Calu3 (cell line): ENCODE results near the gene PCGF6. TPM values are rescaled to one million over a fixed set of nuclear protein-coding genes. Genes with fewer than 3 reads are reported as not detected.
"Not testable (repeated sequence)": the region's sequence is repeated elsewhere in the genome, so short reads cannot be mapped to it uniquely, and the experiment has no call there.

Experiments used
- BruUV-seq: library from RNA; stranded (reverse); fragments of 400-500 nt; replicated peaks from 2 replicates; lab custom pipeline; 2021; lab: Mats Ljungman, UMichigan
- CTCF ChIA-PET: fragments of 300-600 bp; sonication (Branson Sonifier 250); formaldehyde crosslinking; loops from one replicate; lab custom pipeline; 2022; ENCODE audit warnings: antibody characterized with exemption; lab: Charles Lee
- DNase-seq: peaks from one replicate; pipeline ENCODE4 v3.0.0; 2022
- H3K27ac Mint-ChIP-seq: one replicate; pipeline ENCODE4 v1.8.0; 2022; ENCODE audit warnings: mixed read lengths; ENCODE audit not compliant: unreplicated experiment
- H3K27me3 Mint-ChIP-seq: one replicate; pipeline ENCODE4 v1.8.0; 2022; ENCODE audit warnings: mixed read lengths; ENCODE audit not compliant: unreplicated experiment
- H3K36me3 Mint-ChIP-seq: one replicate; pipeline ENCODE4 v1.8.0; 2022; ENCODE audit warnings: mild to moderate bottlenecking, moderate library complexity, mixed read lengths; ENCODE audit not compliant: insufficient read depth, unreplicated experiment
- H3K4me1 Mint-ChIP-seq: one replicate; pipeline ENCODE4 v1.8.0; 2022; ENCODE audit warnings: mild to moderate bottlenecking, low read depth, mixed read lengths; ENCODE audit not compliant: unreplicated experiment
- H3K4me3 Mint-ChIP-seq: one replicate; pipeline ENCODE4 v1.8.0; 2022; ENCODE audit warnings: mild to moderate bottlenecking, low read depth, moderate library complexity, mixed read lengths; ENCODE audit not compliant: unreplicated experiment
- H3K9me3 Mint-ChIP-seq: one replicate; pipeline ENCODE4 v1.8.0; 2022; ENCODE audit warnings: low read depth, mixed read lengths; ENCODE audit not compliant: unreplicated experiment
- CTCF ChIP-seq: fragments of 200-600 bp; IDR thresholded peaks from one replicate; pipeline ENCODE4 v1.8.0; 2022; ENCODE audit warnings: antibody characterized with exemption; ENCODE audit not compliant: unreplicated experiment
- intact Hi-C: fragments of 100-400 bp; cut with micrococcal nuclease; formaldehyde crosslinking; loops from one replicate; pipeline ENCODE4 v1.10.0; 2022; ENCODE audit not compliant: unreplicated experiment
- total RNA-seq: library from RNA; stranded (reverse); gene quantifications from 2 replicates; pipeline ENCODE4 v1.2.3, GENCODE V29; 2022

The PCGF6 gene
- total RNA-seq, 1 experiment from 2014 or later: 4.8 TPM

- intact Hi-C loops: no loop called here
- Mint-ChIP-seq H3K27me3 (no peaks in the 10 kb centered on the region), H3K4me1 (no peaks in the 10 kb centered on the region), H3K9me3 (no peaks in the 10 kb centered on the region), H3K27ac (no peak overlapping the region), H3K36me3 (peaks cover 5% of the 10 kb centered on the region), H3K4me3 (no peak overlapping the region)
- CTCF ChIA-PET: interaction anchor here (0.7 kb wide), 1 partner anchor 13 kb away, joined by 3 read pairs; no protein-coding TSS in a partner anchor
- no TSS peak for BruUV-seq
- no peak for DNase-seq
- no peak for TF ChIP-seq CTCF
Measured at GRCh38 chr10:103373544-103373943, 22.6 kb upstream of the PCGF6 start.

DNA sequence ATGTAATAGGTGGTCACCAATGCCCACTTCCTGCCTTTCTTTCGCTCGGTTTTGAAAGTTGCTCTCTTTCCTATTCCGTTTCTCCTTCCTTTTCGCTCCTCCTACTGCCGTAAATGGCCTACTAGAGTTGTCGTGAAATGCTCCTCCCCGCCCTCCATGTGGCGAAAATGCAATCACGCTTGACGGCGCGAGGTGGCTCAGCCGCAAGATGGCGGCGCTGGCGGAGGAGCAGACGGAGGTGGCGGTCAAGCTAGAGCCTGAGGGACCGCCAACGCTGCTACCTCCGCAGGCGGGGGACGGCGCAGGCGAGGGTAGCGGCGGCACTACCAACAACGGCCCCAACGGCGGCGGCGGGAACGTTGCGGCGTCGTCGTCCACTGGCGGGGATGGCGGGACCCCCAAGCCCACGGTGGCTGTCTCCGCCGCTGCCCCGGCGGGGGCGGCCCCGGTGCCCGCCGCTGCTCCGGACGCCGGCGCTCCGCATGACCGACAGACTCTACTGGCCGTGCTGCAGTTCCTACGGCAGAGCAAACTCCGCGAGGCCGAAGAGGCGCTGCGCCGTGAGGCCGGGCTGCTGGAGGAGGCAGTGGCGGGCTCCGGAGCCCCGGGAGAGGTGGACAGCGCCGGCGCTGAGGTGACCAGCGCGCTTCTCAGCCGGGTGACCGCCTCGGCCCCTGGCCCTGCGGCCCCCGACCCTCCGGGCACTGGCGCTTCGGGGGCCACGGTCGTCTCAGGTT, 17.0 kb upstream of the PCGF6 start, which contains the start of gene TAF5:
TSS of gene TAF5 (plus strand) at position 195 of the 737 bp plus-strand sequence. CDS start at position 209, 14 bp downstream.
- BruUV-seq: no TSS peak
- CTCF ChIA-PET: interaction anchor here (0.6 kb wide), 1 partner anchor 29 kb away, joined by 4 read pairs; no protein-coding TSS in a partner anchor

DNA sequence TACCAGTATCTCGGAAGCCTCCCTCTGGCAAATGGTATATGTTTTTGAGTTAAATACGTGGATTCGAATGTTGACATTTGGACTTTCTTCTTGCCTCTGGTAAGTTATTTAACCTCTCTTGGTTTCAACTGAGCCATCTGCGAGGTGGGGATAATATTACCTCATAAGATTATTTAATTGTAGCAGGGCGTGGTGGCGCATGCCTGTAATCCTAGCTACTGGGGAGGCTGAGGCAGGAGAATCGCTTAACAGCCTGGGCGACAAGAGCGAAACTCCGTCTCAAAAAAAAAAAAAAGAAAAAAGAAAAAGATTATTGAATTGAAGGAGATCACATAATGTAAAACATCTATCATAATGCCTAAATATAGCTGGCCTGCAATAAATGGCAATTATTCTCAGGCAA, 16.4 kb upstream of the PCGF6 start:
- CTCF ChIA-PET: interaction anchor here (0.6 to 0.8 kb wide), 3 partner anchors 11 to 29 kb away, joined by 3 to 4 read pairs (median 4); no protein-coding TSS in a partner anchor
- H3K27ac Mint-ChIP-seq: peak overlapping the region; percentile 55
- no peaks in the 10 kb centered on the region for H3K4me1 Mint-ChIP-seq
- DNase-seq: no peak
- H3K36me3 Mint-ChIP-seq: peaks cover 9% of the 10 kb centered on the region
- no peak for TF ChIP-seq CTCF
- BruUV-seq: TSS peak; percentile 98
- intact Hi-C loops: no loop called here
- H3K27me3 Mint-ChIP-seq: no peaks in the 10 kb centered on the region
- H3K9me3 Mint-ChIP-seq: no peaks in the 10 kb centered on the region
- peak overlapping the region; percentile 70 for H3K4me3 Mint-ChIP-seq

More for the DNA sequence above, 17.0 kb upstream of the PCGF6 start, which contains the start of gene TAF5:
- no peaks in the 10 kb centered on the region for H3K9me3 Mint-ChIP-seq
- H3K27me3 Mint-ChIP-seq: no peaks in the 10 kb centered on the region
- H3K27ac Mint-ChIP-seq: peak within 1 kb of the TSS; percentile 55
- TF ChIP-seq CTCF: no peak
- no peaks in the 10 kb centered on the region for H3K4me1 Mint-ChIP-seq
- H3K36me3 Mint-ChIP-seq: peaks cover 9% of the 10 kb centered on the region
- peak within 1 kb of the TSS; percentile 70 for H3K4me3 Mint-ChIP-seq
- peak; percentile 87 for DNase-seq
- intact Hi-C loops: no loop called here

DNA sequence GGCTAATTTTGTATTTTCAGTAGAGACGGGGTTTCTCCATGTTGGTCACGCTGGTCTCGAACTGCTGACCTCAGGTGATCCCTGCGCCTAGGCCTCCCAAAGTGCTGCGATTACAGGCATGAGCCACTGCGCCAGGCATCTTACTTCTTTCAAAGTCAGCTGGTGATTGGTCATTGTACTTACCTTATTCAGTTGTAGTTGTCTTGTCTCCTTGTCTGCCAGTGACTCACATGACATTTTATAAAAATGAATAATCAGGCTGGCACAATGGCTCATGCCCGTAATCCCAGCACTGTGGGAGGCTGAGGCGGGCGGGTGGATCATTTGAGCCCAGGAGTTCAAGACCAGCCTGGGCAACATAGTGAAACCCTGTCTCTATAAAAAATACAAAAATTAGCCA, 9.9 kb upstream of the PCGF6 start:
- H3K9me3 Mint-ChIP-seq, H3K27ac Mint-ChIP-seq, BruUV-seq, H3K4me1 Mint-ChIP-seq, intact Hi-C loops, DNase-seq, H3K27me3 Mint-ChIP-seq, H3K4me3 Mint-ChIP-seq, H3K36me3 Mint-ChIP-seq: not testable (repeated sequence)
- CTCF ChIA-PET: interaction anchor here (0.5 kb wide), 1 partner anchor 12 kb away, joined by 3 read pairs; no protein-coding TSS in a partner anchor

DNA sequence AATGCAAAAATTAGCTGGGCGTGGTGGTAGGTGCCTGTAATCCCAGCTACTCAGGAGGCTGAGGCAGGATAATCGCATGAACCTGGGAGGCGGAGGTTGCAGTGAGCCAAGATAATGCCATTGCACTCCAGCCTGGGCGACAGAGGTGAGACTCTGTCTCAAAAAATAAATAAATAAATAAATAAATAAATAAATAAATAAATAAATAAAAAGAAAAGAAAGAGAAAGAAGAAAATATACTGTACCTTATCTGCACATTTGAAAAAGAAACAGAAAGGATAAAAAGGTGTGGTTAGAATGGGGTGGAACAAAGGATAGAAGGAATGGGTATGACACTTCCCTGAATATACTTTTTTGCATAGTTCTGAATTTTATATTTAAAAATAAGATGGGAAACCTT, 8.6 kb upstream of the PCGF6 start:
- H3K36me3 Mint-ChIP-seq, H3K27ac Mint-ChIP-seq, DNase-seq, intact Hi-C loops, CTCF ChIA-PET, H3K4me1 Mint-ChIP-seq, H3K27me3 Mint-ChIP-seq, BruUV-seq, H3K9me3 Mint-ChIP-seq, H3K4me3 Mint-ChIP-seq: not testable (repeated sequence)
